HepG2 (cell line): ENCODE data around the gene SLC22A7. TPM values are rescaled to one million over a fixed set of nuclear protein-coding genes. Genes with fewer than 3 reads are reported as not detected.

Experiments
- AHDC1 ChIP-seq: sonication (generic); formaldehyde crosslinking; IDR thresholded peaks from 2 replicates; pipeline ENCODE4 v1.5.1; 2020; ENCODE audit warnings: mild to moderate bottlenecking, missing genetic modification reagents, borderline replicate concordance
- AKAP8 ChIP-seq: sonication (generic); formaldehyde crosslinking; IDR thresholded peaks from 2 replicates; pipeline ENCODE4 v1.5.1; 2020; ENCODE audit warnings: mild to moderate bottlenecking, missing genetic modification reagents
- ARID2 ChIP-seq: sonication (generic); formaldehyde crosslinking; IDR thresholded peaks from 2 replicates; pipeline ENCODE4 v1.8.1; 2022; ENCODE audit warnings: mild to moderate bottlenecking, missing genetic modification reagents, borderline replicate concordance
- CBFB ChIP-seq: sonication (generic); formaldehyde crosslinking; IDR thresholded peaks from 2 replicates; pipeline ENCODE4 v1.4.0; 2020; ENCODE audit warnings: missing genetic modification reagents
- DZIP1 ChIP-seq: sonication (generic); formaldehyde crosslinking; IDR thresholded peaks from 2 replicates; pipeline ENCODE4 v1.5.0; 2020; ENCODE audit warnings: mild to moderate bottlenecking, missing genetic modification reagents
- ELF4 ChIP-seq: sonication (generic); formaldehyde crosslinking; IDR thresholded peaks from 2 replicates; pipeline ENCODE4 v1.5.0; 2020; ENCODE audit warnings: missing genetic modification reagents, mild to moderate bottlenecking, moderate library complexity, borderline replicate concordance
- MIER3 ChIP-seq: IDR thresholded peaks from 2 replicates; pipeline ENCODE4 v1.6.1; 2016; ENCODE audit warnings: missing compliant biosample characterization, borderline replicate concordance
- POGK ChIP-seq: sonication (generic); formaldehyde crosslinking; conservative IDR thresholded peaks from 2 replicates; pipeline ENCODE4 v1.8.0; 2022; ENCODE audit warnings: mild to moderate bottlenecking, moderate library complexity, missing genetic modification reagents
- POLR2G ChIP-seq: fragments of 200-400 bp; formaldehyde crosslinking; IDR thresholded peaks from 2 replicates; pipeline ENCODE4 v1.6.1; 2018; ENCODE audit warnings: mild to moderate bottlenecking, low read depth, low read length, moderate library complexity
- U2AF2 ChIP-seq: fragments of 200-400 bp; formaldehyde crosslinking; IDR thresholded peaks from 2 replicates; pipeline ENCODE4 v1.6.1; 2017; ENCODE audit warnings: low read depth, mild to moderate bottlenecking, low read length
- ZNF121 ChIP-seq: sonication (generic); formaldehyde crosslinking; IDR thresholded peaks from 2 replicates; pipeline ENCODE4 v1.5.0; 2020; ENCODE audit warnings: mild to moderate bottlenecking, missing genetic modification reagents
- ZNF251 ChIP-seq: sonication (generic); formaldehyde crosslinking; IDR thresholded peaks from 2 replicates; pipeline ENCODE4 v1.9.0; 2021; ENCODE audit warnings: mild to moderate bottlenecking, missing genetic modification reagents
- ZNF33A ChIP-seq: sonication (generic); formaldehyde crosslinking; IDR thresholded peaks from 2 replicates; pipeline ENCODE4 v1.5.1; 2020; ENCODE audit warnings: missing genetic modification reagents, mild to moderate bottlenecking, moderate library complexity, borderline replicate concordance
- ZNF414 ChIP-seq: sonication (generic); formaldehyde crosslinking; IDR thresholded peaks from 2 replicates; pipeline ENCODE4 v1.5.0; 2020; ENCODE audit warnings: missing genetic modification reagents
- ZNF501 ChIP-seq: sonication (generic); formaldehyde crosslinking; IDR thresholded peaks from 2 replicates; pipeline ENCODE4 v1.5.1; 2020; ENCODE audit warnings: mild to moderate bottlenecking, moderate library complexity, missing genetic modification reagents
- ZNF569 ChIP-seq: sonication (generic); formaldehyde crosslinking; IDR thresholded peaks from 2 replicates; pipeline ENCODE4 v1.5.0; 2020; ENCODE audit warnings: mild to moderate bottlenecking, missing genetic modification reagents, moderate library complexity, borderline replicate concordance
- ZNF780A ChIP-seq: sonication (generic); formaldehyde crosslinking; IDR thresholded peaks from 2 replicates; pipeline ENCODE4 v1.8.0; 2022; ENCODE audit warnings: mild to moderate bottlenecking, missing genetic modification reagents, moderate library complexity
- ZSCAN9 ChIP-seq: IDR thresholded peaks from 2 replicates; pipeline ENCODE4 v1.6.1; 2016; ENCODE audit warnings: borderline replicate concordance
- polyA plus RNA-seq, 8 experiments: library from polyadenylated mRNA; depleted of rRNA in 3 of 8; stranded (reverse) in 7 of 8; unstranded in 1 of 8; fragments of >200 nt; fragmentation: Illumina TruSeq in 4 of 8; extraction: Trizol in 4 of 8; gene quantifications; 2 replicates each; pipeline versions ENCODE4 v1.2.1 to v1.2.3, GENCODE V29; 2011 to 2016; ENCODE audit warnings: low read depth in 4 of 8, missing spikeins in 1 of 8, mixed read lengths in 1 of 8; ENCODE audit not compliant: insufficient read depth in 1 of 8
- total RNA-seq, 5 experiments: library from RNA; depleted of rRNA; stranded (reverse); fragments of >200 nt; fragmentation: Illumina TruSeq; extraction: Trizol; gene quantifications; 2 replicates each; pipeline ENCODE4 v1.2.3, GENCODE V29; 2016; ENCODE audit warnings: low read depth in 1 of 5

The SLC22A7 gene
- total and polyA plus RNA-seq, 2 of the 13 experiments (the other 11 are each of a cell fraction or from before 2014, with no cell fraction given): 5.3 to 22.6 TPM

GRCh38 chr6:43274127-43274915, 23.7 kb upstream of the SLC22A7 start (continued):
- TF ChIP-seq ARID2 (CRISPR knock-in tag) (peak; percentile 37; the same call in 1 of the 2 replicates), ZNF501 (CRISPR knock-in tag) (0 out of 2 replicates have a peak, but pooled peaks have one; percentile 6), AKAP8 (CRISPR knock-in tag) (peak; percentile 74; the same call in 1 of the 2 replicates), DZIP1 (no peak), ZNF414 (CRISPR knock-in tag) (no peak; the same call in 1 of the 2 replicates), POLR2G (peak; percentile 26; the same call in 1 of the 2 replicates), POGK (CRISPR knock-in tag) (0 out of 2 replicates have a peak, but pooled peaks have one; percentile 17), AHDC1 (no peak), ZNF251 (no peak), ZSCAN9 (CRISPR knock-in tag) (no peak), CBFB (no peak), ZNF33A (CRISPR knock-in tag) (no peak), MIER3 (0 out of 2 replicates have a peak, but pooled peaks have one; percentile 3), ELF4 (no peak), U2AF2 (no peak), ZNF780A (CRISPR knock-in tag) (0 out of 2 replicates have a peak, but pooled peaks have one; percentile 10), ZNF569 (CRISPR knock-in tag) (no peak), ZNF121 (CRISPR knock-in tag) (no peak)
